ENCODE data around the gene SLC38A1. TPM values are rescaled to one million over a fixed set of nuclear protein-coding genes. Genes with fewer than 3 reads are reported as not detected.

SLC38A1 gene
- polyA plus RNA-seq (2013, experiment 1 of 2), result 155 TPM
- 154 TPM for polyA plus RNA-seq (2013, experiment 2 of 2)

GRCh38 chr12:46268583-46269428 is at the start of gene SLC38A1:
Gene SLC38A1, minus strand, starts transcription at chr12:46269043. Its CDS starts 29,243 bp downstream, at chr12:46239800.
- peaks cover 9% of the 10 kb centered on the region for H3K4me1 ChIP-seq (ENCODE audit: control insufficient read depth, low read depth, low read length)
- peak within 1 kb of the TSS; percentile 96 for H3K27ac ChIP-seq (ENCODE audit: low read depth, low read length)
- no peaks in the 10 kb centered on the region for H3K36me3 ChIP-seq (ENCODE audit: control insufficient read depth, insufficient read depth, low read length)
- H2AK5ac ChIP-seq (ENCODE audit: low read length), result peak within 1 kb of the TSS; percentile 95
- H3K9ac ChIP-seq (ENCODE audit: low read length), result peak within 1 kb of the TSS; percentile 100
- H2BK15ac ChIP-seq (replicated peaks; ENCODE audit: low read depth), result no peak within 1 kb of the TSS
- peak within 1 kb of the TSS; percentile 88 for H4K8ac ChIP-seq (ENCODE audit: low read depth, low read length)
- no peaks in the 10 kb centered on the region for H3K79me1 ChIP-seq (ENCODE audit: low read length)
- peak within 1 kb of the TSS; percentile 97 for H2BK5ac ChIP-seq (ENCODE audit: low read length)
- H3K79me2 ChIP-seq (ENCODE audit: control insufficient read depth, insufficient read depth, low read length), result peaks cover 58% of the 10 kb centered on the region
- H3K27me3 ChIP-seq (ENCODE audit: insufficient read depth, low read length, poor library complexity), result no peaks in the 10 kb centered on the region
- H3K18ac ChIP-seq (ENCODE audit: low read length), result peak within 1 kb of the TSS; percentile 94
- peak within 1 kb of the TSS; percentile 98 for H3K23ac ChIP-seq (ENCODE audit: low read length)
- H2BK120ac ChIP-seq (ENCODE audit: low read depth, low read length), result peak within 1 kb of the TSS; percentile 54
- peak within 1 kb of the TSS; percentile 99 for H3K4ac ChIP-seq (ENCODE audit: low read depth, low read length)
- no peak within 1 kb of the TSS for H4K5ac ChIP-seq (ENCODE audit: low read length)
- no CpG with 5 or more reads among the region's 73 CpGs for WGBS (ENCODE audit: extremely low coverage, insufficient coverage, low lambda C conversion rate)
- peak; percentile 95 for DNase-seq
- H3K4me3 ChIP-seq (ENCODE audit: low read length), result peak within 1 kb of the TSS; percentile 98
- H3K56ac ChIP-seq (ENCODE audit: low read length), result peak within 1 kb of the TSS; percentile 100
- H3K4me2 ChIP-seq (ENCODE audit: low read length), result peak within 1 kb of the TSS; percentile 64

- no CpG with 5 or more reads among the region's 5 CpGs for WGBS (ENCODE audit: extremely low coverage, insufficient coverage, low lambda C conversion rate)
- no peak overlapping the region for H3K9ac ChIP-seq (ENCODE audit: low read length)
- H3K36me3 ChIP-seq (ENCODE audit: control insufficient read depth, insufficient read depth, low read length), result no peaks in the 10 kb centered on the region
- H2BK5ac ChIP-seq (ENCODE audit: low read length), result no peak overlapping the region
- H2AK5ac ChIP-seq (ENCODE audit: low read length), result no peak overlapping the region
- no peak overlapping the region for H3K18ac ChIP-seq (ENCODE audit: low read length)
- no peak overlapping the region for H3K4me3 ChIP-seq (ENCODE audit: low read length)
- no peak overlapping the region for H3K4ac ChIP-seq (ENCODE audit: low read depth, low read length)
- H3K56ac ChIP-seq (ENCODE audit: low read length), result no peak overlapping the region
- H3K23ac ChIP-seq (ENCODE audit: low read length), result no peak overlapping the region
- H2BK120ac ChIP-seq (ENCODE audit: low read depth, low read length), result no peak overlapping the region
- H3K27me3 ChIP-seq (ENCODE audit: insufficient read depth, low read length, poor library complexity), result no peaks in the 10 kb centered on the region
- H3K4me1 ChIP-seq (ENCODE audit: control insufficient read depth, low read depth, low read length), result no peaks in the 10 kb centered on the region
- no peaks in the 10 kb centered on the region for H3K79me1 ChIP-seq (ENCODE audit: low read length)
- H4K5ac ChIP-seq (ENCODE audit: low read length), result no peak overlapping the region
- DNase-seq, result no peak
- H3K27ac ChIP-seq (ENCODE audit: low read depth, low read length), result no peak overlapping the region
- no peaks in the 10 kb centered on the region for H3K79me2 ChIP-seq (ENCODE audit: control insufficient read depth, insufficient read depth, low read length)
- no peak overlapping the region for H2BK15ac ChIP-seq (replicated peaks; ENCODE audit: low read depth)
- no peak overlapping the region for H3K4me2 ChIP-seq (ENCODE audit: low read length)
- H4K8ac ChIP-seq (ENCODE audit: low read depth, low read length), result no peak overlapping the region
These were observed 49.2 kb upstream of the SLC38A1 start for GRCh38 chr12:46318037-46318436.

GRCh38 chr12:46304070-46304469 is 35.2 kb upstream of the SLC38A1 start:
- H3K4me3 ChIP-seq (ENCODE audit: low read length), result no peak overlapping the region
- H3K4me1 ChIP-seq (ENCODE audit: control insufficient read depth, low read depth, low read length), result no peaks in the 10 kb centered on the region
- no peaks in the 10 kb centered on the region for H3K79me1 ChIP-seq (ENCODE audit: low read length)
- H3K23ac ChIP-seq (ENCODE audit: low read length), result no peak overlapping the region
- H2AK5ac ChIP-seq (ENCODE audit: low read length), result no peak overlapping the region
- H3K36me3 ChIP-seq (ENCODE audit: control insufficient read depth, insufficient read depth, low read length), result no peaks in the 10 kb centered on the region
- H3K27me3 ChIP-seq (ENCODE audit: insufficient read depth, low read length, poor library complexity), result no peaks in the 10 kb centered on the region
- no peak overlapping the region for H3K4ac ChIP-seq (ENCODE audit: low read depth, low read length)
- no peak for DNase-seq
- no peak overlapping the region for H2BK120ac ChIP-seq (ENCODE audit: low read depth, low read length)
- H3K18ac ChIP-seq (ENCODE audit: low read length), result no peak overlapping the region
- H2BK15ac ChIP-seq (replicated peaks; ENCODE audit: low read depth), result no peak overlapping the region
- no peak overlapping the region for H3K9ac ChIP-seq (ENCODE audit: low read length)
- no peak overlapping the region for H2BK5ac ChIP-seq (ENCODE audit: low read length)
- no peak overlapping the region for H4K5ac ChIP-seq (ENCODE audit: low read length)
- H3K4me2 ChIP-seq (ENCODE audit: low read length), result no peak overlapping the region
- no peak overlapping the region for H3K27ac ChIP-seq (ENCODE audit: low read depth, low read length)
- no peaks in the 10 kb centered on the region for H3K79me2 ChIP-seq (ENCODE audit: control insufficient read depth, insufficient read depth, low read length)
- no CpG with 5 or more reads among the region's 3 CpGs for WGBS (ENCODE audit: extremely low coverage, insufficient coverage, low lambda C conversion rate)
- no peak overlapping the region for H3K56ac ChIP-seq (ENCODE audit: low read length)
- no peak overlapping the region for H4K8ac ChIP-seq (ENCODE audit: low read depth, low read length)

GRCh38 chr12:46303039-46303666 is 34.3 kb upstream of the SLC38A1 start:
- Histone ChIP-seq H2BK5ac (ENCODE audit: low read length) (no peak overlapping the region), H2BK15ac (replicated peaks; ENCODE audit: low read depth) (no peak overlapping the region), H3K27me3 (ENCODE audit: insufficient read depth, low read length, poor library complexity) (no peaks in the 10 kb centered on the region), H3K79me2 (ENCODE audit: control insufficient read depth, insufficient read depth, low read length) (no peaks in the 10 kb centered on the region), H4K5ac (ENCODE audit: low read length) (no peak overlapping the region), H3K36me3 (ENCODE audit: control insufficient read depth, insufficient read depth, low read length) (no peaks in the 10 kb centered on the region), H2BK120ac (ENCODE audit: low read depth, low read length) (no peak overlapping the region), H3K18ac (ENCODE audit: low read length) (no peak overlapping the region), H3K79me1 (ENCODE audit: low read length) (no peaks in the 10 kb centered on the region), H3K56ac (ENCODE audit: low read length) (no peak overlapping the region), H4K8ac (ENCODE audit: low read depth, low read length) (no peak overlapping the region), H3K4me2 (ENCODE audit: low read length) (no peak overlapping the region), H3K27ac (ENCODE audit: low read depth, low read length) (no peak overlapping the region), H3K4me3 (ENCODE audit: low read length) (no peak overlapping the region), H3K4ac (ENCODE audit: low read depth, low read length) (no peak overlapping the region), H2AK5ac (ENCODE audit: low read length) (no peak overlapping the region), H3K23ac (ENCODE audit: low read length) (no peak overlapping the region), H3K9ac (ENCODE audit: low read length) (no peak overlapping the region), H3K4me1 (ENCODE audit: control insufficient read depth, low read depth, low read length) (no peaks in the 10 kb centered on the region)
- peak; percentile 54 for DNase-seq
- WGBS (ENCODE audit: extremely low coverage, insufficient coverage, low lambda C conversion rate), result no CpG with 5 or more reads among the region's 5 CpGs

- no peak for DNase-seq
- H3K4ac ChIP-seq (ENCODE audit: low read depth, low read length), result no peak overlapping the region
- H3K79me2 ChIP-seq (ENCODE audit: control insufficient read depth, insufficient read depth, low read length), result no peaks in the 10 kb centered on the region
- H3K4me2 ChIP-seq (ENCODE audit: low read length), result no peak overlapping the region
- no peak overlapping the region for H3K23ac ChIP-seq (ENCODE audit: low read length)
- no peak overlapping the region for H3K27ac ChIP-seq (ENCODE audit: low read depth, low read length)
- no peak overlapping the region for H4K8ac ChIP-seq (ENCODE audit: low read depth, low read length)
- H2AK5ac ChIP-seq (ENCODE audit: low read length), result no peak overlapping the region
- H4K5ac ChIP-seq (ENCODE audit: low read length), result no peak overlapping the region
- no peak overlapping the region for H2BK5ac ChIP-seq (ENCODE audit: low read length)
- no peak overlapping the region for H2BK120ac ChIP-seq (ENCODE audit: low read depth, low read length)
- H2BK15ac ChIP-seq (replicated peaks; ENCODE audit: low read depth), result no peak overlapping the region
- no peaks in the 10 kb centered on the region for H3K4me1 ChIP-seq (ENCODE audit: control insufficient read depth, low read depth, low read length)
- no CpG with 5 or more reads among the region's 3 CpGs for WGBS (ENCODE audit: extremely low coverage, insufficient coverage, low lambda C conversion rate)
- H3K9ac ChIP-seq (ENCODE audit: low read length), result no peak overlapping the region
- H3K27me3 ChIP-seq (ENCODE audit: insufficient read depth, low read length, poor library complexity), result no peaks in the 10 kb centered on the region
- peak overlapping the region; percentile 12 for H3K18ac ChIP-seq (ENCODE audit: low read length)
- no peak overlapping the region for H3K56ac ChIP-seq (ENCODE audit: low read length)
- H3K4me3 ChIP-seq (ENCODE audit: low read length), result no peak overlapping the region
- no peaks in the 10 kb centered on the region for H3K36me3 ChIP-seq (ENCODE audit: control insufficient read depth, insufficient read depth, low read length)
- no peaks in the 10 kb centered on the region for H3K79me1 ChIP-seq (ENCODE audit: low read length)
These were observed 32.1 kb upstream of the SLC38A1 start for GRCh38 chr12:46300910-46301309.
